Hepatocyte (in vitro differentiated cells): ENCODE data around the gene GJA9.

Experiments
- CTCF ChIP-seq: fragments of 200-600 bp; sonication (generic); IDR thresholded peaks from 2 replicates; pipeline ENCODE4 v1.5.1; 2016; ENCODE audit warnings: antibody characterized with exemption, mild to moderate bottlenecking; ENCODE audit not compliant: poor library complexity
- EZH2 ChIP-seq: fragments of 200-600 bp; sonication (generic); IDR thresholded peaks from 2 replicates; pipeline ENCODE4 v1.6.1; 2016; ENCODE audit warnings: antibody characterized with exemption, mild to moderate bottlenecking, borderline replicate concordance
- EZH2phosphoT487 ChIP-seq: fragments of 200-600 bp; sonication (generic); IDR thresholded peaks from one replicate; pipeline ENCODE4 v1.6.1; 2018; ENCODE audit warnings: antibody characterized with exemption, mild to moderate bottlenecking, low read depth, moderate library complexity; ENCODE audit not compliant: unreplicated experiment, severe bottlenecking

- TF ChIP-seq CTCF: no peak
- TF ChIP-seq EZH2: no peak
- TF ChIP-seq EZH2phosphoT487: no peak
Observed at GRCh38 chr1:38832370-38832734, 49.0 kb downstream of the GJA9 start.
